ENCODE data around the gene UBE2D2.

UBE2D2 gene

DNA sequence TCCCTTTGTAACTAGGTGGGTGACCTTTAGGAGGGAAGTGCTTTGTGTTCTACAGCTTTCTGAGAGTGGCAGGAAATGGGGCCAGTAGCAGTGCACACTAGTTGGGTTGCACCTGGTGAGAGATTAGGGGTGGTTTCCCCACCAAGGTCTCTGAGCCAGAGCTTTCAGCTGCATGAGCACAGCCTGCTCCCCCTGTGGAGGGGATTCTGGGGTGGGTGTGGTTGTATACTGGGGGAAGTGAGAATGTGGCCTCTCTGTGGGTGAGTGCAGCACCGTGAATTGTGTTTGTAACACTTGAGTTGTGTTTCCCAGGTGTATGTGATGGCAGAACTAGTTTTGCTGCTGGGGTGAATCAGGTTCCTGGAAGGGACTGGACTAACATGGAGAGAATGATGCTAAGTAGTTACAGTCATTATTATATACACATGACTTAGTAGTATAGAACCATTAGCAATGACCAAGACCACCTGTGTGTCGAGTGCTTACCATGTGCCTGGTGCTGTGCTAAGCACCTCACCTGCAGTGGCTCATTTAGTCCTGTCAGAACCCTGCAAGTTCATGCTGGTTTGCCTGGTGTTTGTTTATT is 75.2 kb downstream of the UBE2D2 start:
- DNase-seq (ENCODE audit: low spot score): no peak

DNA sequence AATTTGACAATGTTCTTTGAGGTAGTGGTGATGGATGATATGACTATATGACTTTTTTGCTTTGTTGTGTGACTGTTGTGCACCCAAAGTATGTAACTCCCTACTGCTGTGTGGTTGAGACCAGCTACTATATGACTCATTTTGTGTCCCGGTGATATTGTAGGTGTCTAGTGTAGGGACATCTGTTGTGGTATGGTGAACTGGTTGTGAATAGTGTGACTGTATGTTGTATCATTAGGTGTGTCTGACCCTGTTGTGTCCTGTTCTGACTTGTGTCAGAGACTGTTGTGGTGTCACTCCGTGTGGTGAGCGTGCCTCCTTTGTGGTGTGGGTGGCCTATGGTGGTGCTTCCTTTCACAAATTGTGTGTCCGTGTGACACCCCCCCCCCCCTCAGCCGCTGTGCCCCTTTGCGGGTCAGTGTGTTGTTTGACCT is 75.9 kb downstream of the UBE2D2 start:
- DNase-seq (ENCODE audit: low spot score): peak; percentile 48

DNA sequence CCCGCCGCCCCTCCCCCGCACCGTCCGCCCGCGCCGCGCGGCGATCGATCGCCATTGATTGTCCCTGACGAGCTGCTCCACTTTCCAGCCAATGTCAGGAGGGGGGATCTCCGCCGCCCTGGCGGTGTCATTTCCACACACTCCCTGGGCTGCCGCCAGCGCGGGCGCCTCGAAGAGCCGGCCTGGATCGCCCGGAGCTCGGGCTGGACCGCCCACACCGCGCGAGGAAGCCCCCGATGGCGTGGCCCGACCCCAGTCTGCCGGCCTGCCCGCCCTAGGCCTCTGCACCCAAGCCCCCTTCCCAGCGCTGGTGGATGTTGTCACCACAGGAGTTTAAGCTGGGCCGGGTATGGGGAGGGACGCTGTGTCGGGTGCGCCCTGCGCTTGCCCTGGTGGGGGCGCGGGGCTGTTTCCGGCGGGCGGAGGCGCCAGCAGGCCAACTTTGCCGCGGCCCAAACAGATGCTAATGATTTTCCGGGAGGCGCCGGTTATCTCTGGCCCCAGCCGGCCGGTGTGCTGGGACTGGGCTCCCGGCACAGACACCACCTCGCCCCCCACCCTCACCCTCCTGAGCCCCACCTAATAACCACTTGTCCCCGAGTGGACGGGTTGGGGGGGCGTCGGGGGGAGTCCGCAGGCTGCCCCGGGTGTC is 76.4 kb downstream of the UBE2D2 start:
- peak; percentile 75 for DNase-seq (ENCODE audit: low spot score)

DNA sequence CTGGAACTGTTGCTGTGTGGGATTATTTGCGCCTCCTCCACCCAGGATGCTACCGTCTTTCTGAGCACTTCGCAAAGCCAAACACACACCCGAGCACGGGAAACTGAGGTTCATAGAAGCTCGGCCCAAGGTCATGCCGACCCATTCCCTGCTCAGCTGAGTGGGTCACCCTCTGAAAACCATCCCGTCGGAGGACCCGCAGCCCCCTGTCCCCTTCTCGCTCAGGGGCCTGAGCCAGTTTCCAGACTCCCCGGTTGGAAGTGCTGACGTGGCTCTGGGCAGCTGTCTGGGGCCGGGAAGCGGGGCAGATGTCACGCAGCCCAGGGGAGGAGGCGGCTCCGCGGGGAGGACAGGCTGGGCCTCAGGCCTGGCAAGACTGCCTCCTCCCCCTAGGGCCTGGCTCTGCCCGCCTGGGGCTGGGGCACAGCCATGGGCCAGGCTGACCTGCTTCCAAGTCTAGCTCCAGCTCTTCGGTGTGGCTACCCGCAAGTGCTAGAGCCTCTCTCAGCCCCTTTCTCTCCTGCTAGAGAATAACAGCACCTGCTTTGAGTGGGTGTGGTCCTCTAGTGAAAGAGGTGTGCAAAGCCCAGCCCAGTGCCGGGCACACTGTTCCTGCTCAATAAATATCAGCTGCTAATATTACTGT is 77.1 kb downstream of the UBE2D2 start:
- DNase-seq (ENCODE audit: low spot score): peak; percentile 66

DNA sequence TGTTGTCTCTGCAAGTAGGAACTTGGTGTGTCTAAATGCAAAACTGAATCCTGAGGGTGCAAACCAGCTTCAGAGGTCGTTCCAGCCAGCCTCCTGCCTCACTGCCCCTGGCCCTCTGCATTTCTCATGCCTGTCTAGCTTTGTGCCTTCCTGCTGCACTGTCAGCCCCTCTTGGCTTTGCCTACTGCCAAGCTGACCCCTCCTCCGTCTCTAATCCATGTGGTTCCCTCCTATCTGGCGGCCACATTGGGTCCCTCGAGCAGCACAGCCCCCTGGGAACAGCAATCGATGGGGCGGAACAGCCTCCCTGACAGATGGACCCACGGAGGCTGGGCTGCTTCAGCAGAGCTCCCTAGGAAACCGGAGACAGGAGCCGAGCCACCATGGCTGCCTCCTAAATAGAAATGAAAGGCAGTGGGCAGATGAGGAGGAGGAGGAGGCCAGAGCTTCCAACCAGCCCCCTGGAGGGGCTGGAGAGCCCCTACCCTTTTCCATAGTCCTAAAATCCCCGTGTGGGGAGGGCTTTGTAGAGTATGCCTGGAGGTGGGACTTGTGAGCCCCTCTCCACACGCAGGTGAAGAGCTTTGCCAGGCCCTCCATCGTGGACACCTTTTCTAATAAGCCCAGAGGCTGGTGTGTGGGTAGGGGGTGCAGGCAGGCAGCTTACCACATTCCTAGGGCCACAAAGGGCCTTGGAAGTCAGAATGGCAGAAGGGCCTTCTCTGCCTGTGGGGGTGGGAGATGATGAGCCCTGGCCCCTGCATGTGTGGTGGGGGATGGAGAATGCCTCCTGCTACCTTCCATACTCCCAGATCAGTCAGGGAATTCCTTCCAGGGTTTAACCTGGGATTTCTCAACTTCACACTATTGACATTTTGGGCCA is 77.8 kb downstream of the UBE2D2 start:
- no peak for DNase-seq (ENCODE audit: low spot score)

DNA sequence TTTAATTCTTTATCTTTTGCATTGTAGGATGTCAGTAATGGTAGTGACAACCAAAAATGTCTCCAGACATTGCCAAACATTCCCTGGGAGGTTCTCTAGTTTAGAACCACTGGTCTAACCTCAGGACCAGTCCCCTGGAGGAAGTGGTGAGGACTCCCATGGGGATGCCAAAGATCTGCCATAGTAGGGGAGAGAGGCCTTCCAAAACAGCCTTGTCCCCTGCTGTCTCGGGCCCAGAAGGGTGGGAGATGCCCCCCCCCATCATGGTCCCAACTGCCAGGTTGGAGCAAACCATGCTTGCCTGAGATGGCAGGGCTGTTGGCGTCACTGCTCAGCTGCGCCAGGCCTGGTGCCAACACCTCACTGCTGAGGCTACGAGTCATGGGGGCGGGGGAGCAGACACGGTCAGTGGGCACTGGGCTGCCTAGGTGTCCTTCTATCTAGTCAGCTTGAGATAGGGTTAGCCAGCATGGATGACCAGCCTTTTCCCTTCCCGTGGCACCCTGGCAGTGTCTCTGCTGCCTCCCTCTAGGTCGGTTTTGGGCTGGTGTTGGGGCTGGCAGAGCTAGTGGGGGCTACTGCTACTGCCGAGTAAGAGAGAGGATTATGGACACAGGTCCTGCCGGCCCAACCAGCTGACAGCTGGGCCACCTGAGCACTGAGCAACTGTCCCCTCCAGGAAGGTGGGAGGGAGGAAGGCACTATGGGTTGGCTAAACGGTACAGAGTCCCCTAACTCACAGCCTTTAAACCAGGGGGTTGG is 78.7 kb downstream of the UBE2D2 start:
- no peak for DNase-seq (ENCODE audit: low spot score)

DNA sequence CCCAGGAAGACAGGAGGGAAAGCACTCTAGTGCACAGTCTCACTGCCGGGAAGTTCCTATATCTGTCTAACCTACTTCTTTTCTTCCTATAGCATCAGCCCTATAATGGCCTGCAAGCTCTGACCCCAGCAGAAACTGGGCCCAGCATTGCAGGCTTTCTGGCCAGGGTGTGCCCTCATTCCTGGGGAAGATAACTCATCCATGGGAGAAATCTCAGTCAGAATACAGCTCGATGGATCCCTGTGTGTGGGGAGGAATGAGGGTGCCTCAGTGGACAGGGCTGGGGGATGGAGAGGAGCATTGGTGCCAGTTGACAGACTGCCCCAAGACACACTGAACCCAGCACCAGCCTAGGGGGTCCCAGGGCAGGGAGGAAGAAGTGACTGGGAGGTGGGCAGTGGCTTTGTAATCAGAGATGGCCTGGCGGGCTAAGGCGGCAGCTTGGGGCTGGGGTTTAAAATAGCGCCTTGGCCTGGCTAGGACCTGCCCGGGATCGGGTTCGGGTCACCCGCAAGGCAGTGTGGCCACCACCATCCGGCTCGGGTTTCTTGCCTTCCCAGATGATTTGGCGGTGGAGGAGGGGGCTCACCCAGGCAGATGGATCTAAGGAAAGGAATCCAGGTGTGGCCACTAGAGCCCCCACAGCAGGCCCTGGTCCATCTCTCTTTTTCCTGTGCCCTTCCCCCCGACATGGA is 79.4 kb downstream of the UBE2D2 start:
- no peak for DNase-seq (ENCODE audit: low spot score)

DNA sequence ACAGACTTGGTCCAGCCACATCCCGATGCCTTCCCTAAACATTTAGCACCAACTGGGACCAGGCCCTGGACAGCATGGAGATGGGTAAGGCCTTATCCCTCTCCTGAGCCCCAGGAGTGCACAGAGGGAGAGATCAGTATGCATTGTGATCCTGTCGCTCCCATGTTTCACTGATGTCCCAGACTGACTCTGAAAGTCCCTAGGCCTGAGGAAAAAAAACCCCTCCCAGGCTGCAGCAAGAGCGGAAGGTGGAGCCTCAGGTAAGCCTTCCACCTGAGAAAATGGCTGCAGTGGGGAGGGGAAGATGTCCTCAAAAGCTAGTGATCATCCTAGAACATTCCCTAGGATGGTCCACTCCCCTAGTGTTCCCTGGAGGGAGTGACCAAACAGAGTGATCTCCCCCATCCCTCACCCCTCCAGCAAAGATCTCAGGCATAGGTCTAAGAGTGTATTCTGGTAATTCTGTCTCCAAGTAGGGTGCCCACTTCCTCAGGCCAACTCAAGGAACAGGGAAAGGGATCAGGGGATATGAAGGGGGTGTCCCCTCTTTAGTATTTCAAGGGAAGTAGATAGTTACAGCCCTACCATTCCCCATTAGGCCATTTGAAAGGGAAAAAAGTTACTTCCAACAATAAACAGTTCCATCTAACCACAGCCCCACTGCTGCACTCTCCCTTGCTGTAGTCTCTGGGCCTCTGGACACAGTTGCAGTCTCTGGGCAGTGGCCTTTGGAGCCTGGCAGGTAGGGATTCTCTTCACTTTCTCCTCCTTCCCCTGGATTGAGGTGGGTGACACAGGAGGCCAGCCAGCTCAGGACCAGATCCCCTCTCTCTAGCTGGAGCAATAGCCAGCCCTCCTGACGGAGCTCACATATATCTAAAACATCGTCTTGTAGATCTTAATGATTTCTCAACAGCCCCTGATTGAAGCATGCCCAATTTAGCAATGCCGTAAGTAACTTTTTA is 80.3 kb downstream of the UBE2D2 start:
- no peak for DNase-seq (ENCODE audit: low spot score)

DNA sequence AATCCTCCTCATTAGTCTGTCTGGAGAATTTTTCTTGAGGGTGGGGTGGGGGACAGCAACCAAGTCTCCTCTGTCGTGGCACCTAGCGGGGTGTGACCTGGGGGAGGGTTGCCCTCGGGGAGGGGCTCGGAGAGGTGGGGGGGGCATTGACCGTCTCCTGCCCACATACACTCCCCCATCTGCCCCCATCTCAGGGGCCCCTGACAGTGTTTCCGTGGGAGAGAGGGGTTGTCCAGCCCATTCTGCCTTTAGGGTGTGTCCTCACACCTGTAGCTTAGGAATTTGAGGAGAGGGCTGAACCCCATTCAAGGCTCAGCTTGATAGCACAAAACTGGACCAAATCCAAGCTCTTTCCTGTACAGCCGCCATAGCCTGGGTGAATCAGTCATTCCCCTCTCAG is 81.1 kb downstream of the UBE2D2 start:
- no peak for DNase-seq (ENCODE audit: low spot score)

DNA sequence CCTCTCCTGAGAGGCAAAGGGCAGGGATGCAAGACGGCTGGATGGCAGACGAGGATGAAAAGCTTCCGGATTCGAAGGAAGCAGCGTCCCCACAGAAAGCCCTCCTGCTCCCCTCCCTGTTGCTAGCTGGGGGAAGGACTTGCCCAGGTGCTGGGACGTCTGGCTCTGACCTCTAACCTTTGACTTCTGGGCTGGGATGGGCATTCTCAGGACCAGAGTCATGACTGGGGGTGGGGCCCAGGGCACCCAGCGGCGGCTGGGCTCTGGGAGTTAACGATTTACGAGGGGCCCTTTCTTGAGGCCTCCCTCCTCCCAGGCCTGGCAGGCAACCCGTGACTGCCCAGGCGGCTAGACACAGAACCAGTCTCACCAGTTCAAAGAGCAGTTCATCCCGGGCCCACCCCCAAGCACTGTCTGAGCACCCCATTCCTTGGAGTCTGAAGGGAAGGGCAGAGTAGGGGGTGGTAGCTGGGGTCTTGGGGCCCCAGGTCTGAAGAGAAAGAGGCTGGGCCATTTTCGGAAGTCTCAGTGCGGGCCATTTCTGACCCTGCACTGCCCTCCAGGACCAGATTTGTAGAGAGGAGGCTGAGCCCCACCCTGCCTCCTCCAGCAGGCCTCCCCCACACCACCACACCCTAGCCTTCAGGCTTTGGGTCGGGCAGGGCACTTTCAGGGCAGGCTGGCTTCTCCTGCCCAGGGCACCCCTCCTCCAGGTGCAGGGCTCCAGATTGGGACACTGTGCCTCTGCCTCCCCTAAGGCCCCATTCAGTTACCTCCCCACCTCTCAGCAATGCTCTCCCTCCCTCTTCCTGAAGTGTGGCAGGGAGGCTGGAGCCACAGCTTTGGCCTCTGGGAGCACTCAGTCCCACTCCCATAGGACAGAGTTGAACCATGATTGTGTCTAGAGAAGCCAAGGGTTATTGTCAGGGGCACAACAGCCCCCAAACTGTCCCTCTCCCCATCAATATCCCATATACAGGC is 82.0 kb downstream of the UBE2D2 start:
- no peak for DNase-seq (ENCODE audit: low spot score)

DNA sequence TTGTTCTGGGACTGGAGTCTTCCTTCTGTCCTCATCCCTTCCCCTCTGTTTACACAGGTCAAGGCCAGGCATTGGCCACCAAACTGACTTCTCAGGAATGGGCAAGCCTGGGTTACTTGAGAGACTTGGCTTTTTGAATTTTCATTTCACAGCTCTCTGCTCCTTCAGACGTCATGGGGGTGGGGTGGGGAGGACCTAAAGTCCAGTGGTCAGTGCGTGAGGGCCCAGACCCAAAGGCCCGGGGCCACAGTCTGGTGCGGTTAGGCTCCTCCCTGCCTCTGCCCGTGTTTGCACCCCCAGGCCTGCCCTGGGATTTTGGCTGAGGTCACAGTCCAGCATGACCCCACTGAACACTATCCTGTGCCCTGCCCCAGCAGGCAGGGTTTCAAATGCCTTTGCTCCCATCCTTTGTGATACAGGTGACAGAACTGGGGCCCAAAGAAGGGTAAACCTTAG is 82.9 kb downstream of the UBE2D2 start:
- DNase-seq (ENCODE audit: low spot score): no peak

DNA sequence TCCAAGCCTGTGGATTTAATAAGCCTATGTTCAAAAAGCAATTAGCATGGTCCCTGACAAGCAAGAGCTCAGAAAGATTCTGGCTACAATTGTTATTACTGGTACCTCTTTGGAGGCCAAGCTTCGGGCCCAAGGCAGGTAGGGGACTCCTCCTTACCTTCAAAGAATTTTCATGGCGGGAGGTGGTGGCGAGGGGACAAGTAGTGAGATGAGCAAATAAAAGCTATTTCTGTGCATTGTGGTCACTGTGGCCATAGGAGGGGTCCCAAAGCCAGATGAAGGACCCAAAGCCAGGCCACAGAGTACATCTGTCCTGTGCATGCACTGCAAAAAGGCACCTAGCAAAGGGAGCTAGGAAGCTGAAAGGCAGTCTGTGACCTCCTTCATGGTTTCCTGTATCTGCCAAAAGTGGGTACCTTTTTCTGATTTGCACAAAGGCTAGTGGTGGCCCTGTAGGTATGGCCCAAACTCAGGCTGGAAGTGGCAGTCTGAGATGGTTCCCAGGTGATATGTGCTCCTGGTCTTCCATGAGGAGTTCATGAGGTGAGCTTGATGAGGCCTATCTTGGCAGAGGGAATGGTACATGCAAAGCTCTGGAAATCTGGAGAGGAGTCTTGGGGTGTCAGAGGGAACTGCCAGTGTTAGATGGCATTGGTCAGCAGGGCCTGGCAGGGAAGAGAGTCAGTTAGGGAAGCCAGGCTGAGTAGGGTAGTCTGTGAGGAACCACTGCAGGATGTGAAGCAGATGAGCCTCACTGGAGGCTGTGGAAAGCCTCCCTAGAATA is 83.7 kb downstream of the UBE2D2 start:
- DNase-seq (ENCODE audit: low spot score): no peak

DNA sequence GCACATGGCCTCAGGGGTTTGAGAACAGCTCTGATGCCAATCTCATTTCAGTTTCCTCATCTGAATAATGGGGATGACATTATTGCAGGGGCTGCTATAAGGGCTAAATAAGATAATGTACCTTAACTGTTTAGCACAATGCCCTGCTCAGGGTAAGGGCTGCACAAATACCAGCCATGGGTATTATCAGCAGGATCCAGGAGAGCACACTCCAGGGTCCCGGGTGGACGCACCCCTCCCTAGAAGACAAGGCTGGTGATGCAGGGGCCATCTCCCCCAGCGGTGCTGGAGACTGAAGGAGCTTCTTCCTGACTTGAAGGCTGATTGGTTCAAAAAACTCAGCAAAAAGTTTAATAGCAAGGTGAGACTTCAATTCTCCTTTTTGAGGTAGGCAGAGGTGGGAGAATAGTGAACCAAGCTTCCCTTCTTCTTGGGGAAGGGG is 84.3 kb downstream of the UBE2D2 start:
- DNase-seq (ENCODE audit: low spot score): no peak

DNA sequence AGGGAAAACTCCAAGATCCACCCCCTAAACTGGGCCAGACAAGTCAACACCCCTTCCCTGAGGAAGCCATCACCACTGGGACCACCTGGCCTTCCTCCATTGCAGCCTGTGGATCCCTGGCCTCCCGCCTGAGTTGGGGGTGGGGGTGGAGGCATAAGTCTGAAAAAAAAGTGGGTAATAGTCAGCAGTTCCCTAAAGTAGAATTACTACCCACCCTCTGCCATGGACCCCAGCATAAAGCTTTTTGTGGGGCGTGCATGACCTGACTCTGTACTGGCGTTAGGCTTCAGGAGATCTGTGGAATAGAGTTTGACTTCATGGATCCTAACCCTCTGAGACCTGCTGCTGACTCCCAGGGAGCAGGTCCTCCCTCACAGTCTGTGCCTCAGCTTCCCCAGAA is 85.0 kb downstream of the UBE2D2 start:
- DNase-seq (ENCODE audit: low spot score): no peak

DNA sequence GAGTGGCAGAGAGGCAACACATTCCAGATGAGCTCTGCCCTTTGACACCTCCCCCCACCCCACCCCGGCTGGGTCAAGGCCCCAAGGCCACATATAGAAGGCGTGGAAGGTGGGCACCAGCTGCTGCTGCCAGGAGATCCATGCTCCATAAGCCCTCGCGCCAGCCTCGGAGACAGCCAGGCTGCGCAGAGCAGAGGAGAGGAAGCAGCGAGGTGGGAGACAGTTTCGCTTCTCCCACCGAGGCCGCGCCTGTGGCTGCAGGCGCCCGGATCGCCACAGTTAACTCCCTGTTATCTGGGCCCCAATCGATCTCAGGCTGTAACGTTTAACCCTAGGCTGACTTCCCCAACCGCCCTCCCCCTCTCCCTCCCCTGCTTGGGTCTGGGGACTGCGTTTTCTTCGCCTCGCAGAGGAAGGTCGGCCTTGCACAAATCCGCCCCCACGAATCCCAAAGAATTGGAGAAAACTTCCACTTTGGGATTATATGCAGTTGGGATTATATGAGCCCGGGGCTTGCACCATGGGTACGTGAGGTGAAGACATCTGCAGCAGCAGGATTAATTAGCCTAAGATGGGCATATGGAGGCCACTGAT is 85.9 kb downstream of the UBE2D2 start:
- no peak for DNase-seq (ENCODE audit: low spot score)

DNA sequence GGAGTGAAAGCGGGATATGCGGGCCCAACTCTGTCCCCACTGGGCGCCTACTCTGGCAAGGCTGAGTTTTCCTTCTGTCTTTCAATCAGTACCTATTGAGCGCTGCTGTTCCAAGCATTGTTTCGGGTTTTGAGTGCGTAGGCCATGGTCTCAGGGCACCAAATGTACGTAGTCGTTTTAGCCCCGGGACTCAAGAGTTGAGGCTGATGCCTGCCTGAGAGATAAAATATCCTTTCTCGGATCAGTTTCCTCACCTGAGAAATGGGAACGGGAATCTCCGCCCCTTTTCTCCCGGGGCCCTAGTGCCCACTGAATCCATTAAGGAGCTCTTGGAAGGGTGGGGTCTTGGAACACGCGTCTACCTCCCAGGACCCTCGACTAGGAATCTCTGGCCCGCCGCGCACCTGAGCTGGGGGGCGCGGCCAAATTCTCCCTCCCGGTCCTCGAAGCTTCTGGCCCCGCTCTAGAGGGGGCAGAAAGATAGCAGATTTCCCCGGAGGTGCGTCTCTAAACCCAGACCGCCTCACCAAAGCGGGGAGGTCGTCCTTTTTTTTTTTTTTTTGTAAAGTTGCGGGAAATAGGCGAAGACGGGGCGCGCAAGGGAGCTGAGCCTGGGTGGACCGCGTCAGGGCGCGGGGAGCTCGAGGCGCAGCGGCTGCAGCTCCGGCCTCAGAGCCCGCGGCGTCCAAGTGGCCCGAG is 86.5 kb downstream of the UBE2D2 start:
- no peak for DNase-seq (ENCODE audit: low spot score)
